WERI-Rb-1 (cell line): ENCODE results near the gene MCRS1.

ENCODE experiments used
- DNase-seq: peaks from one replicate; pipeline ENCODE4 v3.0.0-alpha.2; 2020
- H3K27ac ChIP-seq: fragments of 250-450 bp; sonication (Bioruptor Pico); 2 replicates; pipeline ENCODE4 v1.5.1; 2020; ENCODE audit warnings: mild to moderate bottlenecking, moderate library complexity
- H3K27me3 ChIP-seq: fragments of 250-450 bp; sonication (Bioruptor Pico); 2 replicates; pipeline ENCODE4 v1.5.1; 2021; ENCODE audit warnings: mild to moderate bottlenecking, low read depth, moderate library complexity; ENCODE audit not compliant: insufficient read depth, severe bottlenecking
- H3K36me3 ChIP-seq: fragments of 250-450 bp; sonication (Bioruptor Pico); 2 replicates; pipeline ENCODE4 v1.5.1; 2020; ENCODE audit warnings: mild to moderate bottlenecking, moderate library complexity
- H3K4me3 ChIP-seq: 2 replicates; pipeline ENCODE4 v1.5.1; 2011; ENCODE audit warnings: low read depth, mild to moderate bottlenecking, control low read depth, low read length
- H3K9me3 ChIP-seq: fragments of 250-450 bp; sonication (Bioruptor Pico); 2 replicates; pipeline ENCODE4 v1.5.1; 2021; ENCODE audit warnings: mild to moderate bottlenecking, moderate library complexity; ENCODE audit not compliant: severe bottlenecking
- TF ChIP-seq, protein P1 (sequence below): IDR thresholded peaks from 2 replicates; pipeline ENCODE4 v1.5.1; 2011; ENCODE audit warnings: low read depth, mild to moderate bottlenecking, control low read depth, inconsistent platforms, low read length

Gene MCRS1

DNA sequence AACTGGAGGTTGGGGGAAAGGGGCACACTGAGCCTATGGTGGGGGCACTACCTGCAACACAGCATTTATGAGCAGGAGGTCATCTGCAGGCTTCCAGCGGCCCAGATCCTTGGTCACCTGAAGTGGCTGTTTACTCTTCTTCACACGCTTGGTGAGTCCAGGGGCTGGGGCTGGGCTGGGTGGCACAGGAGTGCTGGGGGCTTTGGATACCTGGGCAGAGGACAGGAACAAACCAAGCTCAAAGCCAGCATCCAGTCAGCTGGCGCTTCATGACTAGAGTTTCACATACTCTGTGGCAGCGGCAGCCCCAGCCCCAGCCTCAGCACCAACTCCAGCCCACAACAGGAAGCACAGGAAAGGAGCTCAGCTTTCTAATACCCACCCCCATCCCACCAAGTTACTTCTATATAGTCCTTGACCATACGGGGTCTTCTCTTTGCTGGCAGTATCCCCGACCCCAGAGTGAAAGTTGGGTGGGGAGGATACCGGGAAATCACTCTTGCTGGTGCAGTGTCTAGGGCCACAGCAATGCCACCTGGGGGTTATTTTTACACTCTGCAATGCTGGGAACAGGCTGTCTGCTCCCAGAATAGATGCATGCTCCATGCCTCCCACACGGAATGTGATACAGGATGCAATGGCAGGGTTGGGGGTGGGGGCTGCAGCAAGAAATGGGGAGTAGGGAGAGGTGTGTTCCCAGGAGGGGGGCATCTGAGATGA is 3.1 kb downstream of the MCRS1 start:
- Histone ChIP-seq H3K27me3 (no peaks in the 10 kb centered on the region), H3K4me3 (no peak overlapping the region), H3K9me3 (no peaks in the 10 kb centered on the region), H3K36me3 (peaks cover 62% of the 10 kb centered on the region), H3K27ac (no peak overlapping the region)
- DNase-seq, result no peak
- TF ChIP-seq, protein P1, sequence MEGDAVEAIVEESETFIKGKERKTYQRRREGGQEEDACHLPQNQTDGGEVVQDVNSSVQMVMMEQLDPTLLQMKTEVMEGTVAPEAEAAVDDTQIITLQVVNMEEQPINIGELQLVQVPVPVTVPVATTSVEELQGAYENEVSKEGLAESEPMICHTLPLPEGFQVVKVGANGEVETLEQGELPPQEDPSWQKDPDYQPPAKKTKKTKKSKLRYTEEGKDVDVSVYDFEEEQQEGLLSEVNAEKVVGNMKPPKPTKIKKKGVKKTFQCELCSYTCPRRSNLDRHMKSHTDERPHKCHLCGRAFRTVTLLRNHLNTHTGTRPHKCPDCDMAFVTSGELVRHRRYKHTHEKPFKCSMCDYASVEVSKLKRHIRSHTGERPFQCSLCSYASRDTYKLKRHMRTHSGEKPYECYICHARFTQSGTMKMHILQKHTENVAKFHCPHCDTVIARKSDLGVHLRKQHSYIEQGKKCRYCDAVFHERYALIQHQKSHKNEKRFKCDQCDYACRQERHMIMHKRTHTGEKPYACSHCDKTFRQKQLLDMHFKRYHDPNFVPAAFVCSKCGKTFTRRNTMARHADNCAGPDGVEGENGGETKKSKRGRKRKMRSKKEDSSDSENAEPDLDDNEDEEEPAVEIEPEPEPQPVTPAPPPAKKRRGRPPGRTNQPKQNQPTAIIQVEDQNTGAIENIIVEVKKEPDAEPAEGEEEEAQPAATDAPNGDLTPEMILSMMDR, result no peak

DNA sequence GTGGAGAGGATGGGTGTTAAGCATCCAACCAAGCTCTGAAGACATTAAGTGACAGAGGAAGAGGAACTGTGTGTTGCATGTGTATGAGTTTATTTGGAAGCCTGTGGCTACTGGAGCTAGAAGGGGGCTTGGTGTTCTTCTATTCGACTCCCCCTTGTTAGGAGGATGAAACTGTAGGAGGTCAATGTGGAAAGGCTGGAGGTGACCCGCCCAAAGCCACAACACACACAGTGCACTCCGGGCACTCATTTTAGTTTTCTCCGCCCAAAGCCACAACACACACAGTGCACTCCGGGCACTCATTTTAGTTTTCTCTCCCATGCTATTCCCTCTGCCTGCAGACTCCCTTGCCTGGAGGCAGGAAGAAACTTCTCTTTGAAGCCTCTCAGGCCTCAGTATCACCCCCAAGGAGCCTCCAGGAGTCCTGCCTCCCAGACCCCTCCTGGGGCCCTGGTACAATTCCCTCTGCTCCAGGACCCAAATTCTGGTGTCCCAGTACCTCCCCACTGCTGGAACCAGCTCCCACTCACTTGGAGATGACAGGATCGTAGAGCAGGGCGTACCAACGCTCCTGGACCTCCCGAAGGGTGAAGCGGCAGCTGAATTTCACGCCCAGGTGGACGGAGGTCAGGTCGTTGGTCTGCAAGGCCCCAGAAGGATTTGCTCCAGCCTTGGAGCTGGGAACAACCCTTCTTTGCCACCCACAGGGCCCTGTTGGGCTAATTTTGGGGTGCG is 3.8 kb downstream of the MCRS1 start:
- Histone ChIP-seq H3K27me3 (no peaks in the 10 kb centered on the region), H3K4me3 (no peak overlapping the region), H3K27ac (no peak overlapping the region), H3K36me3 (peaks cover 69% of the 10 kb centered on the region), H3K9me3 (no peaks in the 10 kb centered on the region)
- DNase-seq, result no peak
- TF ChIP-seq, protein P1, result no peak

DNA sequence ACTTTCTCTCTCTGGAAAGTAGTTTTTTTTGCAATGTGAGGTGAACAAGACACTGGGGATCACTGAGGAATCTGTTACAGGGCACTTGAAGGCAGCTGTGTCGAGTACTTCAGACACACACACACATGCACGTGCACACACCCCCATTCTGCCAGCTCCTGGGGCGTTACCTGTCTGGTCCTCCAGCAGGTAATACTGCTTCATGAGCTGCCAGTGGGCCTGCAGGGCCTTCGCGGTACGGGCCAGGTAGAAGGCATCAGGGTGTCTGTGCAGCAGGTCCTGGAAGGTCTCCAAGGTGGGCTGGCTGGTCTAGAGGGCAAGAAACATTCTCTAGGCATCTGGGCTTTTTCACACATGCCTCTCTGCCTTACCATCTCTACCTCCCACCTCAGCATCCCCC is 5.1 kb downstream of the MCRS1 start:
- H3K27ac ChIP-seq, result no peak overlapping the region
- no peaks in the 10 kb centered on the region for H3K27me3 ChIP-seq
- no peaks in the 10 kb centered on the region for H3K9me3 ChIP-seq
- TF ChIP-seq, protein P1, result no peak
- DNase-seq, result no peak
- no peak overlapping the region for H3K4me3 ChIP-seq
- H3K36me3 ChIP-seq, result peaks cover 78% of the 10 kb centered on the region

DNA sequence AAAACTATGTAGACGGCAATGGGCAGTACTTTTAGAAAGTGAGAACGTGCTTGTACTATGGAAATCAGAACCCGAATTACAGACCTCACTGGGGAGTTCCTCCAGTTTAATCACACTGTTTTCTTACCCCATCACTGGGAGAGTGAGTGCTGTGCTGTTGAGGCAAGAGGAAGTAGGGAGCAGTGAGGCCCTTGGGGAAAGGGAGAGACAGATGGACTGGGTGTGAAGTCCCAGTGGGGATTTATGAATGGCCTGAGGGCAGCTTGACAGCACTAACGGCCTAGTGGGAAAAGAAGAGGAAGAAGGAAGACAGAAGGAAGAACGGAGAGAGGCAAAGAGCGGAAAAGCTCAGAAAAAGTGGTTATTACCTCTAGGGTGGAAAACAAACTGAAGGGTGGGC is 5.7 kb downstream of the MCRS1 start:
- TF ChIP-seq, protein P1, result no peak
- Histone ChIP-seq H3K4me3 (no peak overlapping the region), H3K27ac (no peak overlapping the region; the same call in 1 of the 2 replicates), H3K9me3 (no peaks in the 10 kb centered on the region), H3K36me3 (peaks cover 83% of the 10 kb centered on the region), H3K27me3 (no peaks in the 10 kb centered on the region)
- DNase-seq, result no peak

DNA sequence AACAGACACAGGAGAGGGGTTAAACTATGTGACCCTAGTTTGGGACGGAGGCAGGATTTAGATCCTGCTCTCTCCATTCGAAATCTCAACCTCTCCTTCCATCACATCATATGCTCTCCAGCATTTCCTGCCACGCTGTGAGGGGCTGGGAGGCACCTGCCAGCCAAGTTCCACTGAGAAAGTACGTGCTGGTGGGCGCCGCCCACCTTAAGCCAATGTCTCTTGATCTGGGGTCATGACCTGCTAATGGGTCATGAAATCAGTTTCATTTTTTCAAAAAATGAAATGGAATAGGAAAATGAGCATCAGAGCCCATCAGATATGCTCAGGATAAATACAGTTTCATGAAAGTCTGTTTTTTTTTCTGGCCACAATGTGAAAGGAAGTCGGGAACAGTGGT is 7.2 kb downstream of the MCRS1 start:
- no peak overlapping the region for H3K27ac ChIP-seq
- H3K36me3 ChIP-seq, result peaks cover 95% of the 10 kb centered on the region
- DNase-seq, result no peak
- TF ChIP-seq, protein P1, result no peak
- no peaks in the 10 kb centered on the region for H3K9me3 ChIP-seq
- H3K4me3 ChIP-seq, result no peak overlapping the region
- H3K27me3 ChIP-seq, result no peaks in the 10 kb centered on the region
